Measurements from ENCODE around the gene TMEM243.
"Not testable (repeated sequence)": the region's sequence is repeated elsewhere in the genome, so short reads cannot be mapped to it uniquely, and the experiment has no call there.

Gene TMEM243

GRCh38 chr7:87219545-87220025 lies at the start of gene TMEM243:
Gene TMEM243, minus strand, starts transcription at chr7:87219732. Its CDS starts 229 bp downstream, at chr7:87219503.
- DNase-seq = peak; percentile 23

- DNase-seq = no peak
Observed at GRCh38 chr7:87267239-87267900, 47.8 kb upstream of the TMEM243 start.

GRCh38 chr7:87263537-87263936 lies 44.0 kb upstream of the TMEM243 start:
- no peak for DNase-seq

- no peak for DNase-seq
Observed at GRCh38 chr7:87253589-87254087, 34.1 kb upstream of the TMEM243 start.

GRCh38 chr7:87245671-87246070 lies 26.1 kb upstream of the TMEM243 start:
- DNase-seq = not testable (repeated sequence)

GRCh38 chr7:87238464-87239051 lies 19.0 kb upstream of the TMEM243 start:
- not testable (repeated sequence) for DNase-seq

GRCh38 chr7:87234949-87235348 lies 15.4 kb upstream of the TMEM243 start:
- DNase-seq = no peak

GRCh38 chr7:87231711-87232110 lies 12.2 kb upstream of the TMEM243 start:
- DNase-seq = peak; percentile 77

- DNase-seq = no peak
Observed at GRCh38 chr7:87231258-87231657, 11.7 kb upstream of the TMEM243 start.

GRCh38 chr7:87226495-87226894 lies 7.0 kb upstream of the TMEM243 start:
- DNase-seq = no peak

- DNase-seq = no peak
Observed at GRCh38 chr7:87225696-87226095, 6.2 kb upstream of the TMEM243 start.

- DNase-seq = no peak
Observed at GRCh38 chr7:87223666-87224065, 4.1 kb upstream of the TMEM243 start.

GRCh38 chr7:87220734-87221215 lies 1.2 kb upstream of the TMEM243 start:
- DNase-seq = no peak

- peak; percentile 52 for DNase-seq
Observed at GRCh38 chr7:87220026-87220733, 648 bp upstream of the TMEM243 start.

GRCh38 chr7:87218796-87219544 lies 562 bp downstream of the TMEM243 start:
- no peak for DNase-seq

GRCh38 chr7:87217983-87218653 lies 1.4 kb downstream of the TMEM243 start:
- no peak for DNase-seq

- DNase-seq = no peak
Observed at GRCh38 chr7:87216701-87217508, 2.6 kb downstream of the TMEM243 start.

- DNase-seq = no peak
Observed at GRCh38 chr7:87215046-87215445, 4.5 kb downstream of the TMEM243 start.

GRCh38 chr7:87213811-87214210 lies 5.7 kb downstream of the TMEM243 start:
- DNase-seq = no peak

- no peak for DNase-seq
Observed at GRCh38 chr7:87213252-87213651, 6.3 kb downstream of the TMEM243 start.

GRCh38 chr7:87212498-87212897 lies 7.0 kb downstream of the TMEM243 start:
- no peak for DNase-seq

Measured in NCI-H524 treated with DMSO at 0.1 percent for 48 hours (cell line).